H9 (cell line): ENCODE measurements around the gene MERTK. TPM values are rescaled to one million over a fixed set of nuclear protein-coding genes. Genes with fewer than 3 reads are reported as not detected.

Experiments
- DNase-seq: peaks from one replicate; pipeline ENCODE4 v3.0.0-alpha.2; 2017
- H2AFZ ChIP-seq: one replicate; pipeline ENCODE4 v1.6.1; 2013; ENCODE audit warnings: mild to moderate bottlenecking, low read length, control low read depth, moderate library complexity
- H2AK5ac ChIP-seq: 2 replicates; pipeline ENCODE4 v1.6.1; 2013; ENCODE audit warnings: low read length, control low read depth, mixed read lengths; ENCODE audit not compliant: insufficient read length
- H2BK120ac ChIP-seq: one replicate; pipeline ENCODE4 v1.6.1; 2013; ENCODE audit warnings: low read depth, mild to moderate bottlenecking, low read length, control low read depth, inconsistent platforms; ENCODE audit not compliant: poor library complexity, severe bottlenecking
- H2BK12ac ChIP-seq: 2 replicates; pipeline ENCODE4 v1.6.1; 2013; ENCODE audit warnings: low read length, control low read depth, mixed read lengths, low read depth; ENCODE audit not compliant: insufficient read length
- H2BK15ac ChIP-seq: 2 replicates; pipeline ENCODE4 v1.6.1; 2013; ENCODE audit warnings: low read depth, low read length, control low read depth
- H2BK20ac ChIP-seq: one replicate; pipeline ENCODE4 v1.6.1; 2013; ENCODE audit warnings: low read depth, mild to moderate bottlenecking, low read length, control low read depth, inconsistent platforms; ENCODE audit not compliant: poor library complexity, severe bottlenecking
- H2BK5ac ChIP-seq: 2 replicates; pipeline ENCODE4 v1.6.1; 2013; ENCODE audit warnings: low read length, control low read depth, mixed read lengths; ENCODE audit not compliant: insufficient read length
- H3K14ac ChIP-seq: 2 replicates; pipeline ENCODE4 v1.6.1; 2013; ENCODE audit warnings: low read length, control low read depth; ENCODE audit not compliant: insufficient read depth
- H3K18ac ChIP-seq: 2 replicates; pipeline ENCODE4 v1.6.1; 2013; ENCODE audit warnings: low read depth, mild to moderate bottlenecking, mixed read lengths, low read length, control low read depth; ENCODE audit not compliant: insufficient read length
- H3K23ac ChIP-seq: 2 replicates; pipeline ENCODE4 v1.6.1; 2013; ENCODE audit warnings: low read length, control low read depth, mixed read lengths, low read depth; ENCODE audit not compliant: insufficient read length
- H3K23me2 ChIP-seq: 2 replicates; pipeline ENCODE4 v1.6.1; 2013; ENCODE audit warnings: low read depth, mild to moderate bottlenecking, mixed read lengths, low read length, control low read depth; ENCODE audit not compliant: insufficient read length, poor library complexity, severe bottlenecking
- H3K27ac ChIP-seq: 2 replicates; pipeline ENCODE4 v1.5.1; 2013; ENCODE audit warnings: low read length, control low read depth, mixed read lengths, low read depth; ENCODE audit not compliant: insufficient read length
- H3K27me3 ChIP-seq: 2 replicates; pipeline ENCODE4 v1.6.1; 2013; ENCODE audit warnings: low read length, control low read depth, inconsistent platforms; ENCODE audit not compliant: insufficient read depth
- H3K4ac ChIP-seq: 2 replicates; pipeline ENCODE4 v1.6.1; 2013; ENCODE audit warnings: low read depth, mild to moderate bottlenecking, control low read depth, inconsistent platforms, low read length, moderate library complexity
- H3K4me1 ChIP-seq: 2 replicates; pipeline ENCODE4 v1.6.1; 2013; ENCODE audit warnings: low read length, control low read depth, inconsistent platforms; ENCODE audit not compliant: insufficient read depth
- H3K4me2 ChIP-seq: 2 replicates; pipeline ENCODE4 v1.6.1; 2013; ENCODE audit warnings: low read length, control low read depth, mixed read lengths; ENCODE audit not compliant: insufficient read length, insufficient read depth
- H3K56ac ChIP-seq: 2 replicates; pipeline ENCODE4 v1.6.1; 2013; ENCODE audit warnings: low read depth, mild to moderate bottlenecking, mixed read lengths, low read length, control low read depth; ENCODE audit not compliant: insufficient read length
- H3K79me1 ChIP-seq: 2 replicates; pipeline ENCODE4 v1.6.1; 2013; ENCODE audit warnings: low read depth, mild to moderate bottlenecking, moderate library complexity, low read length, control low read depth, inconsistent platforms; ENCODE audit not compliant: insufficient read depth, poor library complexity, severe bottlenecking
- H3K79me2 ChIP-seq: 2 replicates; pipeline ENCODE4 v1.6.1; 2013; ENCODE audit warnings: low read length, control low read depth, inconsistent platforms; ENCODE audit not compliant: insufficient read depth
- H3K9ac ChIP-seq: 2 replicates; pipeline ENCODE4 v1.6.1; 2013; ENCODE audit warnings: low read length, control low read depth, mixed read lengths; ENCODE audit not compliant: insufficient read length; ENCODE audit errors: extremely low read depth
- H3K9me3 ChIP-seq: one replicate; pipeline ENCODE4 v1.6.1; 2013; ENCODE audit warnings: low read depth, low read length, inconsistent platforms; ENCODE audit not compliant: control insufficient read depth
- H3T11ph ChIP-seq: one replicate; pipeline ENCODE4 v1.6.1; 2013; ENCODE audit warnings: mild to moderate bottlenecking, low read length, control low read depth, inconsistent platforms
- H4K20me1 ChIP-seq: one replicate; pipeline ENCODE4 v1.6.1; 2013; ENCODE audit not compliant: control insufficient read depth, insufficient read length, insufficient read depth
- H4K5ac ChIP-seq: 2 replicates; pipeline ENCODE4 v1.6.1; 2013; ENCODE audit warnings: low read depth, mild to moderate bottlenecking, mixed read lengths, low read length, control low read depth; ENCODE audit not compliant: insufficient read length
- H4K8ac ChIP-seq: replicated peaks from 2 replicates; pipeline ENCODE4 v1.6.1; 2013; ENCODE audit warnings: low read length, control low read depth, mixed read lengths, low read depth; ENCODE audit not compliant: insufficient read length
- H4K91ac ChIP-seq: 2 replicates; pipeline ENCODE4 v1.6.1; 2013; ENCODE audit warnings: low read depth, mild to moderate bottlenecking, moderate library complexity, mixed read lengths, low read length, control low read depth; ENCODE audit not compliant: insufficient read length
- H3K27ac Mint-ChIP-seq, 3 experiments: 2 replicates in 2 of 3; 3 replicates in 1 of 3; pipeline ENCODE4 v1.8.0; 2020 to 2021; ENCODE audit warnings: mixed read lengths in 3 of 3, mild to moderate bottlenecking in 1 of 3, moderate library complexity in 1 of 3
- H3K27me3 Mint-ChIP-seq: 2 replicates; pipeline ENCODE4 v1.8.0; 2021; ENCODE audit warnings: low read depth, mild to moderate bottlenecking, moderate library complexity, mixed read lengths
- H3K36me3 Mint-ChIP-seq, 3 experiments: 2 replicates in 2 of 3; 3 replicates in 1 of 3; pipeline ENCODE4 v1.8.0; 2020 to 2021; ENCODE audit warnings: low read depth in 3 of 3, mixed read lengths in 3 of 3; ENCODE audit not compliant: insufficient read depth in 1 of 3
- H3K4me1 Mint-ChIP-seq, 2 experiments: 2 replicates each; pipeline ENCODE4 v1.8.0; 2020; ENCODE audit warnings: mixed read lengths in 2 of 2
- H3K4me3 Mint-ChIP-seq, 2 experiments: 2 replicates in 1 of 2; 3 replicates in 1 of 2; pipeline ENCODE4 v1.8.0; 2020 to 2021; ENCODE audit warnings: mild to moderate bottlenecking in 2 of 2, mixed read lengths in 2 of 2, moderate library complexity in 1 of 2
- H3K9me3 Mint-ChIP-seq, 2 experiments: 2 replicates in 1 of 2; 3 replicates in 1 of 2; pipeline ENCODE4 v1.8.0; 2020; ENCODE audit warnings: mild to moderate bottlenecking in 2 of 2, mixed read lengths in 2 of 2, moderate library complexity in 1 of 2
- WGBS: extraction: QIAGEN DNeasy Blood & Tissue Kit; methylation state at CpG from one replicate; pipeline ENCODE4 v1.1.7; 2013; ENCODE audit warnings: missing lambda C conversion rate, low lambda C conversion rate, mixed read lengths; ENCODE audit not compliant: insufficient read length; ENCODE audit errors: extremely low coverage; 5-methylcytosine and 5-hydroxymethylcytosine counted together
- total RNA-seq: library from RNA; stranded (reverse); gene quantifications from 2 replicates; pipeline ENCODE4 v1.2.1, GENCODE V29; 2021
- TF ChIP-seq, protein P1 (sequence below): fragments of 200-600 bp; sonication (generic); conservative IDR thresholded peaks from 3 replicates; pipeline ENCODE4 v1.8.0; 2021; ENCODE audit warnings: antibody characterized with exemption, mild to moderate bottlenecking

Gene MERTK
- total RNA-seq, 1 experiment from 2014 or later: 4.8 TPM

DNA sequence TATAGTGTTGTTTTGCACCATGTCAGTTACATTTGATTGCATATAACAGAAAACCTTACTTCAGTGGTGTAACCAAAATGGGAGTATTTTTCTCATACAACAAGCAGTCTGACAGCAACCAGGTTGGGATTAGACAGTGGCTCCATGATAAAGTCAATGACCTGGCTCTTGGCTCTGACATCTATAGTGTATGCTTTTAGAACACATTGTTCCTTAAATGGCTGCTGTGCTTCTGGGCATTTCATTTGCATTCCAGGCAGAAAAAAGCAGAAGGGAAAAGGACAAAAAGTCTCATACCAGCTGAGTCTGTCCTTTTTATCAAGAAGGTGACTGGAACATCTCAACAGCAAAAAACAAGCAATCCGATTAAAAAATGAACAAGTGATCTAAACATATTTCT lies 10.2 kb downstream of the MERTK start:
- no CpG with 5 or more reads among the region's 1 CpG for WGBS
- Histone ChIP-seq H3K4me1 (no peaks in the 10 kb centered on the region), H3K4me2 (no peak overlapping the region), H2BK12ac (no peak overlapping the region), H3K14ac (no peak overlapping the region), H3K79me2 (no peaks in the 10 kb centered on the region), H3K56ac (no peak overlapping the region), H3K23me2 (no peaks in the 10 kb centered on the region), H2BK5ac (no peak overlapping the region), H2AK5ac (no peak overlapping the region), H3K79me1 (no peaks in the 10 kb centered on the region), H2BK120ac (no peak overlapping the region), H3K4ac (no peak overlapping the region), H3K9ac (no peak overlapping the region), H4K91ac (no peak overlapping the region), H3K27me3 (no peaks in the 10 kb centered on the region), H2BK15ac (no peak overlapping the region), H2AFZ (no peak overlapping the region), H4K20me1 (no peaks in the 10 kb centered on the region), H3K18ac (no peak overlapping the region), H3K9me3 (no peaks in the 10 kb centered on the region), H2BK20ac (no peak overlapping the region), H4K8ac (no peak overlapping the region), H3T11ph (no peak overlapping the region), H4K5ac (no peak overlapping the region), H3K27ac (no peak overlapping the region), H3K23ac (no peak overlapping the region)
- Mint-ChIP-seq H3K9me3 (no peaks in the 10 kb centered on the region), H3K27me3 (no peaks in the 10 kb centered on the region), H3K36me3 (no peaks in the 10 kb centered on the region), H3K4me1 (peaks cover 34 to 36% of the 10 kb centered on the region in 2 experiments), H3K4me3 (no peak overlapping the region), H3K27ac (no peak overlapping the region)
- DNase-seq: no peak
- TF ChIP-seq, protein P1, sequence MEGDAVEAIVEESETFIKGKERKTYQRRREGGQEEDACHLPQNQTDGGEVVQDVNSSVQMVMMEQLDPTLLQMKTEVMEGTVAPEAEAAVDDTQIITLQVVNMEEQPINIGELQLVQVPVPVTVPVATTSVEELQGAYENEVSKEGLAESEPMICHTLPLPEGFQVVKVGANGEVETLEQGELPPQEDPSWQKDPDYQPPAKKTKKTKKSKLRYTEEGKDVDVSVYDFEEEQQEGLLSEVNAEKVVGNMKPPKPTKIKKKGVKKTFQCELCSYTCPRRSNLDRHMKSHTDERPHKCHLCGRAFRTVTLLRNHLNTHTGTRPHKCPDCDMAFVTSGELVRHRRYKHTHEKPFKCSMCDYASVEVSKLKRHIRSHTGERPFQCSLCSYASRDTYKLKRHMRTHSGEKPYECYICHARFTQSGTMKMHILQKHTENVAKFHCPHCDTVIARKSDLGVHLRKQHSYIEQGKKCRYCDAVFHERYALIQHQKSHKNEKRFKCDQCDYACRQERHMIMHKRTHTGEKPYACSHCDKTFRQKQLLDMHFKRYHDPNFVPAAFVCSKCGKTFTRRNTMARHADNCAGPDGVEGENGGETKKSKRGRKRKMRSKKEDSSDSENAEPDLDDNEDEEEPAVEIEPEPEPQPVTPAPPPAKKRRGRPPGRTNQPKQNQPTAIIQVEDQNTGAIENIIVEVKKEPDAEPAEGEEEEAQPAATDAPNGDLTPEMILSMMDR: no peak
